ENCODE results near the gene B4GALT6.

B4GALT6 gene

GRCh38 chr18:31658670-31659575, 25.5 kb downstream of the B4GALT6 start:
- H3K4me3 ChIP-seq (ENCODE audit: low read depth, low read length), result no peak overlapping the region
- no peak overlapping the region for H3K27ac ChIP-seq
- no peak for TF ChIP-seq CTCF (IDR thresholded peaks at IDR 0.05; ENCODE audit: low read depth, low read length)
- H3K9me3 ChIP-seq (ENCODE audit: severe bottlenecking), result no peaks in the 10 kb centered on the region
- H3K27me3 ChIP-seq (ENCODE audit: insufficient read depth, low read depth, severe bottlenecking), result no peaks in the 10 kb centered on the region
- H3K36me3 ChIP-seq, result no peaks in the 10 kb centered on the region
- no peak for DNase-seq

GRCh38 chr18:31657823-31658669, 26.3 kb downstream of the B4GALT6 start:
- no peaks in the 10 kb centered on the region for H3K27me3 ChIP-seq (ENCODE audit: insufficient read depth, low read depth, severe bottlenecking)
- no peak for TF ChIP-seq CTCF (IDR thresholded peaks at IDR 0.05; ENCODE audit: low read depth, low read length)
- H3K36me3 ChIP-seq, result no peaks in the 10 kb centered on the region
- H3K9me3 ChIP-seq (ENCODE audit: severe bottlenecking), result no peaks in the 10 kb centered on the region
- DNase-seq, result no peak
- no peak overlapping the region for H3K27ac ChIP-seq
- no peak overlapping the region for H3K4me3 ChIP-seq (ENCODE audit: low read depth, low read length)

- H3K9me3 ChIP-seq (ENCODE audit: severe bottlenecking), result no peaks in the 10 kb centered on the region
- H3K27me3 ChIP-seq (ENCODE audit: insufficient read depth, low read depth, severe bottlenecking), result no peaks in the 10 kb centered on the region
- H3K27ac ChIP-seq, result no peak overlapping the region
- H3K36me3 ChIP-seq, result no peaks in the 10 kb centered on the region
- no peak overlapping the region for H3K4me3 ChIP-seq (ENCODE audit: low read depth, low read length)
- DNase-seq, result no peak
- no peak for TF ChIP-seq CTCF (IDR thresholded peaks at IDR 0.05; ENCODE audit: low read depth, low read length)
Observed at GRCh38 chr18:31656754-31657153, 27.6 kb downstream of the B4GALT6 start.

GRCh38 chr18:31655354-31655753, 29.0 kb downstream of the B4GALT6 start:
- no peak overlapping the region for H3K27ac ChIP-seq
- H3K4me3 ChIP-seq (ENCODE audit: low read depth, low read length), result no peak overlapping the region
- H3K9me3 ChIP-seq (ENCODE audit: severe bottlenecking), result no peaks in the 10 kb centered on the region
- DNase-seq, result no peak
- TF ChIP-seq CTCF (IDR thresholded peaks at IDR 0.05; ENCODE audit: low read depth, low read length), result no peak
- no peaks in the 10 kb centered on the region for H3K27me3 ChIP-seq (ENCODE audit: insufficient read depth, low read depth, severe bottlenecking)
- H3K36me3 ChIP-seq, result no peaks in the 10 kb centered on the region

GRCh38 chr18:31652877-31653276, 31.5 kb downstream of the B4GALT6 start:
- Histone ChIP-seq H3K27me3 (ENCODE audit: insufficient read depth, low read depth, severe bottlenecking) (no peaks in the 10 kb centered on the region), H3K9me3 (ENCODE audit: severe bottlenecking) (no peaks in the 10 kb centered on the region), H3K36me3 (no peaks in the 10 kb centered on the region), H3K27ac (no peak overlapping the region), H3K4me3 (ENCODE audit: low read depth, low read length) (no peak overlapping the region)
- TF ChIP-seq CTCF (IDR thresholded peaks at IDR 0.05; ENCODE audit: low read depth, low read length), result no peak
- DNase-seq, result no peak
